ENCODE data around the gene TIAM2.

DNA sequence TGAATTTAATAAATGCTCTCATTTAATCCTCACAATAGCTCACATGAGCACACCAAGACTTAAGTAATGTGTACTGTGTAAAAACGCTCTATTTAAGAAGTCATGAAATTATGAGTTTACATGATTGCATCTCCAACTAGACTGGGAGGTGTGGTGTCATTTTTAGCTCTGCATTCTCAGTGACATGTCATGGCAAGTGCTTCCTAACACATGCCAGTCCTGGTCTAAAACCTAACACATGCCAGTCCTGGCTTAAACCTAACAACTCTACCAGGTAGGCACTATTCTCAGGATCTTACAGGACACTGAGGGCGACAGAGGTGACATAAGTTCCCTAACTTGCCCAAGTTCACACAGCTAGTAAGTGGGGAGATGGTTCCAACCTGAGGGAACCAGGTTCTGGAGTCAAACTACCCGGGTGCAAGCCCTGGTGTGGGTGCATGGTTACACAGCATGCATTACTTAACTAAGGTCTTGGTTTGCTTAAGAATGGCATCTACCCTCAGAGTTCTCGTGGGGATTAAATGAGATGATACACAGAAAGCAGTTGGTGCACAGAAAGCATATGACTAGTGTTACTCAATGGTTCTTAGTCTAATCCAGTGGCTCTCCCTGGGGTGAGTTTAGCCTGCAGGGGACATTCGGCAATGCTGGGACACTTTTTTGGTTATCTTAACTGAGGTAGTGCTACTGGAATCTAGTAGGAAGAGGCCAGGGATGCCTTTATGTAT, 283.4 kb downstream of the TIAM2 start:
- TF ChIP-seq, protein P1, sequence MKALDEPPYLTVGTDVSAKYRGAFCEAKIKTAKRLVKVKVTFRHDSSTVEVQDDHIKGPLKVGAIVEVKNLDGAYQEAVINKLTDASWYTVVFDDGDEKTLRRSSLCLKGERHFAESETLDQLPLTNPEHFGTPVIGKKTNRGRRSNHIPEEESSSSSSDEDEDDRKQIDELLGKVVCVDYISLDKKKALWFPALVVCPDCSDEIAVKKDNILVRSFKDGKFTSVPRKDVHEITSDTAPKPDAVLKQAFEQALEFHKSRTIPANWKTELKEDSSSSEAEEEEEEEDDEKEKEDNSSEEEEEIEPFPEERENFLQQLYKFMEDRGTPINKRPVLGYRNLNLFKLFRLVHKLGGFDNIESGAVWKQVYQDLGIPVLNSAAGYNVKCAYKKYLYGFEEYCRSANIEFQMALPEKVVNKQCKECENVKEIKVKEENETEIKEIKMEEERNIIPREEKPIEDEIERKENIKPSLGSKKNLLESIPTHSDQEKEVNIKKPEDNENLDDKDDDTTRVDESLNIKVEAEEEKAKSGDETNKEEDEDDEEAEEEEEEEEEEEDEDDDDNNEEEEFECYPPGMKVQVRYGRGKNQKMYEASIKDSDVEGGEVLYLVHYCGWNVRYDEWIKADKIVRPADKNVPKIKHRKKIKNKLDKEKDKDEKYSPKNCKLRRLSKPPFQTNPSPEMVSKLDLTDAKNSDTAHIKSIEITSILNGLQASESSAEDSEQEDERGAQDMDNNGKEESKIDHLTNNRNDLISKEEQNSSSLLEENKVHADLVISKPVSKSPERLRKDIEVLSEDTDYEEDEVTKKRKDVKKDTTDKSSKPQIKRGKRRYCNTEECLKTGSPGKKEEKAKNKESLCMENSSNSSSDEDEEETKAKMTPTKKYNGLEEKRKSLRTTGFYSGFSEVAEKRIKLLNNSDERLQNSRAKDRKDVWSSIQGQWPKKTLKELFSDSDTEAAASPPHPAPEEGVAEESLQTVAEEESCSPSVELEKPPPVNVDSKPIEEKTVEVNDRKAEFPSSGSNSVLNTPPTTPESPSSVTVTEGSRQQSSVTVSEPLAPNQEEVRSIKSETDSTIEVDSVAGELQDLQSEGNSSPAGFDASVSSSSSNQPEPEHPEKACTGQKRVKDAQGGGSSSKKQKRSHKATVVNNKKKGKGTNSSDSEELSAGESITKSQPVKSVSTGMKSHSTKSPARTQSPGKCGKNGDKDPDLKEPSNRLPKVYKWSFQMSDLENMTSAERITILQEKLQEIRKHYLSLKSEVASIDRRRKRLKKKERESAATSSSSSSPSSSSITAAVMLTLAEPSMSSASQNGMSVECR (CRISPR knock-in tag; IDR thresholded peaks at IDR 0.05) = no peak
- TF ChIP-seq RB1 (IDR thresholded peaks at IDR 0.05; ENCODE audit: low read depth) (no peak), E2F5 (CRISPR knock-in tag; IDR thresholded peaks at IDR 0.05) (no peak), RFX5 (IDR thresholded peaks at IDR 0.05; ENCODE audit: low read depth, low read length) (no peak), TEAD4 (IDR thresholded peaks at IDR 0.05; ENCODE audit: low read length) (no peak), TEAD4 (CRISPR knock-in tag; IDR thresholded peaks at IDR 0.05; ENCODE audit: borderline replicate concordance) (no peak), MYC (IDR thresholded peaks at IDR 0.05; ENCODE audit: low read depth, low read length) (no peak), MYC (CRISPR knock-in tag; IDR thresholded peaks at IDR 0.05; ENCODE audit: borderline replicate concordance, low read depth) (no peak)
- TF ChIP-seq, protein P2, sequence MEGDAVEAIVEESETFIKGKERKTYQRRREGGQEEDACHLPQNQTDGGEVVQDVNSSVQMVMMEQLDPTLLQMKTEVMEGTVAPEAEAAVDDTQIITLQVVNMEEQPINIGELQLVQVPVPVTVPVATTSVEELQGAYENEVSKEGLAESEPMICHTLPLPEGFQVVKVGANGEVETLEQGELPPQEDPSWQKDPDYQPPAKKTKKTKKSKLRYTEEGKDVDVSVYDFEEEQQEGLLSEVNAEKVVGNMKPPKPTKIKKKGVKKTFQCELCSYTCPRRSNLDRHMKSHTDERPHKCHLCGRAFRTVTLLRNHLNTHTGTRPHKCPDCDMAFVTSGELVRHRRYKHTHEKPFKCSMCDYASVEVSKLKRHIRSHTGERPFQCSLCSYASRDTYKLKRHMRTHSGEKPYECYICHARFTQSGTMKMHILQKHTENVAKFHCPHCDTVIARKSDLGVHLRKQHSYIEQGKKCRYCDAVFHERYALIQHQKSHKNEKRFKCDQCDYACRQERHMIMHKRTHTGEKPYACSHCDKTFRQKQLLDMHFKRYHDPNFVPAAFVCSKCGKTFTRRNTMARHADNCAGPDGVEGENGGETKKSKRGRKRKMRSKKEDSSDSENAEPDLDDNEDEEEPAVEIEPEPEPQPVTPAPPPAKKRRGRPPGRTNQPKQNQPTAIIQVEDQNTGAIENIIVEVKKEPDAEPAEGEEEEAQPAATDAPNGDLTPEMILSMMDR (IDR thresholded peaks at IDR 0.05 in 2 of 3, conservative IDR thresholded peaks at IDR 0.05 in 1 of 3; ENCODE audit: insufficient read depth in 2 of 3, low read depth in 1 of 3, low read length in 3 of 3) = no peak

Data from K562 (cell line).